HG03095 (cell line): ENCODE results near the gene IQCN.

Source experiments
- ATAC-seq: cut with Tn5 transposase; IDR thresholded peaks from one replicate; pipeline ENCODE4 v1.9.1; 2021; ENCODE audit warnings: moderate library complexity; ENCODE audit not compliant: unreplicated experiment

The IQCN gene, protein sequence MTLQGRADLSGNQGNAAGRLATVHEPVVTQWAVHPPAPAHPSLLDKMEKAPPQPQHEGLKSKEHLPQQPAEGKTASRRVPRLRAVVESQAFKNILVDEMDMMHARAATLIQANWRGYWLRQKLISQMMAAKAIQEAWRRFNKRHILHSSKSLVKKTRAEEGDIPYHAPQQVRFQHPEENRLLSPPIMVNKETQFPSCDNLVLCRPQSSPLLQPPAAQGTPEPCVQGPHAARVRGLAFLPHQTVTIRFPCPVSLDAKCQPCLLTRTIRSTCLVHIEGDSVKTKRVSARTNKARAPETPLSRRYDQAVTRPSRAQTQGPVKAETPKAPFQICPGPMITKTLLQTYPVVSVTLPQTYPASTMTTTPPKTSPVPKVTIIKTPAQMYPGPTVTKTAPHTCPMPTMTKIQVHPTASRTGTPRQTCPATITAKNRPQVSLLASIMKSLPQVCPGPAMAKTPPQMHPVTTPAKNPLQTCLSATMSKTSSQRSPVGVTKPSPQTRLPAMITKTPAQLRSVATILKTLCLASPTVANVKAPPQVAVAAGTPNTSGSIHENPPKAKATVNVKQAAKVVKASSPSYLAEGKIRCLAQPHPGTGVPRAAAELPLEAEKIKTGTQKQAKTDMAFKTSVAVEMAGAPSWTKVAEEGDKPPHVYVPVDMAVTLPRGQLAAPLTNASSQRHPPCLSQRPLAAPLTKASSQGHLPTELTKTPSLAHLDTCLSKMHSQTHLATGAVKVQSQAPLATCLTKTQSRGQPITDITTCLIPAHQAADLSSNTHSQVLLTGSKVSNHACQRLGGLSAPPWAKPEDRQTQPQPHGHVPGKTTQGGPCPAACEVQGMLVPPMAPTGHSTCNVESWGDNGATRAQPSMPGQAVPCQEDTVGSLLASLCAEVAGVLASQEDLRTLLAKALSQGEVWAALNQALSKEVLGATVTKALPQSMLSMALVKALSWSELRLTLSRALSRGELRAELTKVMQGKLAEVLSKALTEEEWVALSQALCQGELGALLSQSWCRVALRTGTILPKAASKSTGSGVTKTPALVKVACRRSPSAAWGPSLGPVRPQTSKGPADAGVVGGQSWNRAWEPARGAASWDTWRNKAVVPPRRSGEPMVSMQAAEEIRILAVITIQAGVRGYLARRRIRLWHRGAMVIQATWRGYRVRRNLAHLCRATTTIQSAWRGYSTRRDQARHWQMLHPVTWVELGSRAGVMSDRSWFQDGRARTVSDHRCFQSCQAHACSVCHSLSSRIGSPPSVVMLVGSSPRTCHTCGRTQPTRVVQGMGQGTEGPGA (N-terminal part only)

DNA sequence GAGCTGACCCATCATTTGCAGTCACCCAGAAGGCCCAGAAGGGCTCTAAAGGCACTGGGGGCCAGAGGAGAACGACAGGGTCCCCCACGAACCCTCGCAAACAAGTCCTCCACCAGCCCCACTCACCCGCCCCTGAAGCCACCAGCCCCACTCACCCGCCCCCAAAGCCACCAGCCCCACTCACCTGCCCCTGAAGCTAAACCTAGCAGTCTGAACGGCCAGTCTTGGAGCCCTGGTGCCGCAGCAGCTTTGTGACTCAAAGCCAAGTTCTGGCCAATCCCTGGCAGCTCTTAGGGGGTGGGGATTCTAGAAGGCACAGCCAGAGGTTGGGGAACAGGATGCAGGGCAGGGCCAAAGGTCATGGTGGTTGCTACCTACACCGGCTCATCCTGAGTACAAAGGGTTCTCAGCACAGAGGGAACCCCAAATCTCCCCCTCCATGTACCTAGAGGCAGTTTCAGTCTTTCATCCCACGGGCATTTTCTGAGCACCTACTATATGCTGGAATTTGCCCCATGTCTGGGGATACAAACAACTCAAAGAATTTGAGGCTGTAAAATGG lies at the start of gene IQCN:
TSS of gene IQCN (minus strand) at position 234 of the 562 bp plus-strand sequence. CDS start 4,974 bp downstream, outside the sequence.
- no peak for ATAC-seq

DNA sequence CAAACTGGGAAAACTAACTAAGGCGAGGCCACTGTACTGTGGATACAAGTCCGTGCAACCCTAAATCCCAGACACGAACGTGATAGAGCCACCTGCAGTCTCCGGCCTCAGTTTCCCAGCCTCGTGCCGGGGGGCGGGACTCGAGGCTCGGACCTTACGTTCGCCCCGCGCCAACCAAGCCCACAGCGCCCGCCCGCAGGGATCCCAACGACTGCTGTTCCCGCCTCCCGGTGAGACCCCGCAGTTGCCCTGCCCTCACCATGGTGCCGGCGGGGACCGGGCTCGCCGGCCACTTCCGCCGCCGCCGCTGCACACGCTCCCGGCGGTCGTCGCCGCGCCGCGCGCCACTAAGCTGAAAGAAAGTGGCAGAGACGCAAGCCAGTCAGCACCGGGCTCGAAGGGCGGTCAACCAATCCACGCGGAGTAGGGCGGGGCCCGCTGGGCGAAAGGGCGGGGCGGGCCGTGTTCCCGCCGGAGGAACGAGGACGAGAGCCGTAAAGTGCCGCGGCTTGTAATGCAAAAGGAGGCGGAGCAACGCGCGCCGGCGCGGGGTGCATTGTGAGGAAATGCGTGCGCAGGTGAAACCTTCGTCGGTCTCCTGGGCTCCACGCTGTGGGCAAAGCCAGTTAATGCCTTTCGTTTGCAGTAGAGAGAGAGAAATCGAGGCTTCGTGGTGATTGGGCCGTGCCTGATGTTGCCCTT lies 48.7 kb upstream of the IQCN start, which contains the start of gene LSM4:
TSS of gene LSM4 (minus strand) at position 318 of the 702 bp plus-strand sequence. CDS start at position 262, 56 bp downstream.
- ATAC-seq, result peak; percentile 86

DNA sequence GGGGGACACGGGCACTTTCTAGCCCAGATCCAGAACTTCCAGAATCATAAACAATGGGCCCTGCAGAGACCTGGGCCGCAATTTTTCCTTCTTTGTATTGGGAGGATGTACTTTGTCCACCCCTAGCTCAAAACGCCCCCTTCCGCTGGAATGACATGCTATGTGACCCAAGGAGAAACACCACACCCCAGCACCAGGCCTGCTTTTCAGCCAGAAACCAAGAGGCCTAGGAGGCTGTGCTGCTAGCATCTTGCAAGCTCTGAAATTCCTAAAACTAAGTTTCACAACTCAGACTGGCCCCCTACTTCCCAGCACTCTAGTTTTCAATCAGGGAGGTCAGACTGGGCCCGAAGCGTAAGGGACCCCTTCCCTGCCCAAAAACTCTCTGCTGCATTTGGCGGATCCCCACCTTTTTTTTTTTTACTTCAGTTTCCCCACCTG lies 48.1 kb upstream of the IQCN start:
- ATAC-seq, result no peak

DNA sequence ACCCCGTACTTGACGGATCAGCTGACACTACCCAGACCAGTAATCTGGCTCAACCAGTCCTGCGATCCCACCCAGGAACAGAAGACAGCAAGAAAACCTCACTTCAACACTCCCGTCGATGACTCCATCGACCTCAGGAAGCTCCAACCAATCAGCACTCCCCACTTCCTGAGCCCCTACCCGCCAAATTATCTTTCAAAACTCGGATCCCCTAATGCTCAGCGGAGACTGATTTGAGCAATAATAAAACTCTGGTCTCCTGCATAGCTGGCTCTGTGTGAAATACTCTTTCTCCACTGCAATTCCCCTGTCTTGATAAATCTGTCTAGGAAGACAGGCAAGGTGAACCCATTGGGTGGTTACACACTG lies 47.5 kb upstream of the IQCN start:
- ATAC-seq, result no peak

DNA sequence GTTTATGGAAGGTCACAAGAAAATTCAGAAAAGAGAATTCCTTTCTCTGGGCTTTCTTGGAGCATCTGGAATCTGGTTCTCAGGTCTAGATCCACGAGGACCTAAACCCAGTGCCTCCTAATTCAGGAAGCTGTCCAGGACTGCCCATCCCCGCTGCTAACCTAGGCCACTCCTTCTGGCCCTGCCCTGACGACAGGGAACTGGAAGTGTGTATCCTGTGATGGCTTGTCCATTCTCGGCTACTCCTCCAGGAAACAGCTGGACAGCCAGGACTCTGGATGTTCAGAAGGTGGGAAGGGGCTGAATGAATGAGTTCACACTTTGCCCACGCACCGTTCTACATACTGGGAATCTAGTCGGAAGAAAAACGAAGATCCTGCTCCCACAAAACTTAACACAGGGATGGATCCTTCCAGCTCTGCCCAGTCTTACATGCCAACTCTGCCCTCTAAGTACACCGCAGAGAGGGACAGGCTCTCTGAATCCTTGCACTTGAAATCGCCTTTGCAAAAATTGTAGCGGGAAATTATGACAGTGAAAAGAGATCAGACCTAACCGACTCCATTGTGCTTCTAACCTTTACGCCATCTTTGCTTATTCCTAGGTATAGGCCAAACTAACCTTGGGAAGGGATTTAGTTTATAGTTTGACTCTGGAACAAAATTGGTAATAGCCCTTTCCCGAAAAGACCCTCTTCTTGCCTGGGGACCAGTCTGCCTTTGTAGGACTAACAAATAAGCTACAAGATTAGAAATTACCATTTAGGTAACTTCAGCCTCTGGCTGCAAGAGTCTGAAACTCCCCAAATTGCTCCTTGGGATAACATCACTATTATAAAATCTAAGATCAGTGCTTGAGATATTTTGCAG lies 46.8 kb upstream of the IQCN start:
- ATAC-seq, result no peak

DNA sequence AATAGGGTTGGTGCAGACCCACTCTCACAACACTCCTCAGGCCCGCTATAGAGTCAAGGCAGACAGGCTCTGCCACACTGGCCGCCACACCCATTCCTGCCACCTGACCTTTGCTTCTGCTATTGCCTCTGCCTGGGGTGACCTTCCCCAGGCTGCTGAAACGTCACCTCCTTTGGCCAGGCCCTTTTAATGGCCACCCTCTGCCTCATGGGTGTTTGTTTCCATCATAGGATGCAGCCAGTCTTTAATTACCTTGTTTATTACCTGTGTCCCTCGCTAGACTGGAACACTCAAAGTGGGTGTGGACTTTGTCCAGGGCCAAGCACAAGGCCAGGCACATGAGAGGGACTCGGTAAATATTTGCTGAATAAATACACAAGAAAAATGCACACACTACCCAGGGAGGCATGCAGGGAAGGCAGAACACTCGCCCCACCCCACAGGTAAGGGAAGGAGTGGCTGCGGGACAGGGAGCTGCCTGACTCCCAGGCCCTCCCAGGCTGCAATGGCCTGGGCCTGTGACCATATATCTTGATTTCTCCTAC lies 45.4 kb upstream of the IQCN start:
- ATAC-seq, result no peak

DNA sequence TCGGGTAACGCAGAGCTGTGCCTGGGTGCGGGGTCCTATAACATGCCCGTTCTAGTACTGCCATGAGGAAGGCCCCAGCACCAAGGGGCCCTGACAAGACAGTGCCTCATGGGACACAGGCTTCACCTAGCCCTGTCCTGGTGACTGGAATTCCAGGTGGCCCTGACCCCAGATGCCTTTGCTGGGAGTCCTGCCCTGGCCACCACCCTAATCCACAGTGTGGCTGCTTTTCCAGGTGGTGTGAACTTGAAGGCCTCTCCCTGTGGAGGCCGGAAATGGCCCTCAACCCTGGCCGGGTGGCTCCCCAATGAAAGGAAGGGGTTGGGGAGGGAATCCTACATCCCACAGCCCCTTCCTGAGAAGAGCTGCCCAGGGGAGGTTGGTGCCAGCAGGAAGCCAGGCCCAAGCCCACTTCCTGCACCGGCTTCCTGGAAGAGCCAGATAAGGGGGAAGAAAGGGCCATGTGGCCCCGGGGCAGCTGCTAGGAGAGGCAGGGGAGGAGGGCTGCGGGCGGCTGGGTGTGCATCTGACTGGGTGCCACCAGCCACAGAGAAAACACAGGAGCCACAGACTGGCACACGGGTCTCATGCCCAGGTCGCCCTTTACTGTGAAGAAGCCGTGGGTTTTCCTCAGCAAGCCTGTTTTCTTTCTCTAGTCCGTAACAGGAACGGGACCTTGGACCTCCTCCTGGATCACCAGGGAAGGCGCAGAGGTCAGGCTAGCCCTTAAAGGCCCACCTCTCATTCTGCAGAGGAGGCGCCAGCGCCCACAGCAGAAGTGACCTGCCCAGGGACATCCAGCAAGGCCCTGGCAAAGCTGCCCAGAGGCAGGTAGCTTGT lies 43.9 kb upstream of the IQCN start:
- ATAC-seq, result no peak

DNA sequence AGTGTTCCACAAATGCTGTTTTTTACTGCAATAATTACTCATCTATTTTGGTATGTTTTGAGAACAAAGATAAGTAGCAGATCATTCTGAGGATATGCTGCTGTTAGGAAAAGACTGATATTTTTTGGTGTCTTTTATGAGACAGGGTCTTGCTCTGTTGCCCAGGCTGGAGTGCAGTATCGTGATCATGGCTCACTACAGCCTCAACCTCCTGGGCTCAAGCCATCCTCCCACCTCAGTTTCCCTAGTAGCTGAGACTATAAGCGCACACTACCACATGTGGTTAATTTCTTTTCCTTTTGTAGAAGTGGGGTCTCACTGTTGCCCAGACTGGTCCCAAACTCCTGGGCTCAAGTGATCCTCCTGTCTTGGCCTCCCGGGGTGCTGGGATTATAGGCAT lies 39.1 kb upstream of the IQCN start:
- ATAC-seq, result no peak

DNA sequence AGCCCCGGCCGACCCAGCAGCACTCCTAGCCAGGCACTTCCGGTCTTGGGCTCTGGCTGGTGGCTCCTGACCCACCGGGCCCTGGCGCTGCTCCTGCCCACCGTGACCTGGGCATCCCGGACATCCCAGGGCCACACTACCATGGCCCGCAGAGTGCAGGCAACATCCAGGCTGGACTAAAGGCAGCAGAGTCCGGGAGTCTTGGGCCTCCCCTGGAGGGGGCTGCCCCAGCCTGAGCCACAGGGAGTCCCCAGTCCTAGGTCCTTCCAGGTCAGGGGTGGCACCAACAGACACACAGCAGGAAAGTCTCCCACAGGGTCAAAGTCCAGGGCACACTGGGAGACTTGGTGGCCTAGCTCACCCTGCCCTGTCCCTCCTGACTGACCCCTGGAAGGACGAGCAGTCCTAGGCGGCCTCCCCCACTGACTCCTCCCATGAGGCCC lies 37.9 kb upstream of the IQCN start:
- no peak for ATAC-seq

DNA sequence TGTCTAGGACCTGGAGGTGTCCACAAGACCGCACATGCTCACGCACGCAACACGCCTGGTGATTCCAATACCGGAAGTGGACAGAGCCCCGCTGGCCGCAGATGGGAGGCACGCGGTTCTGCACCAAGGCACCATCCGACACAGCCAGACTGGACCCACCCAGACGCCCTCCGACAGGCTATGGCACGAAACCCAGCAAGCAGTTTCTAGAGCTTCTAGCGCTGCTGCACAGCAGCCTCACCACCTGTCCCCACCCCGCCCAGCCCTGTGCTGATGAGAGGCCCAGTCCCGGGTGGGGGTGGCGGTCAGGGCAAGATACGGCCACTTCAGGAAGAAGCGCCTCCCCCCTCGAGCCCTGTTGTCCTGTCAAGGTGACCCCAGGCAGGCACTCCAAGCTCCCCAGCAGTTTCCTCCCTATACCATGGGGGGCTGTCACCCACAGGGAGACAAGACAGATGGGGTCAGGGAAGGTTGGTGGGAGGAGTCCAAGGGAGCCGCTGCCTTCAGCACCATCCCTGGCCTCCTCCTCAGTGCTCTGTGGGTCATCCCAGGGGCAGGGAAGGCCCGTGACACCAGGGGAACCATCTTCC lies 37.3 kb upstream of the IQCN start:
- ATAC-seq, result no peak

DNA sequence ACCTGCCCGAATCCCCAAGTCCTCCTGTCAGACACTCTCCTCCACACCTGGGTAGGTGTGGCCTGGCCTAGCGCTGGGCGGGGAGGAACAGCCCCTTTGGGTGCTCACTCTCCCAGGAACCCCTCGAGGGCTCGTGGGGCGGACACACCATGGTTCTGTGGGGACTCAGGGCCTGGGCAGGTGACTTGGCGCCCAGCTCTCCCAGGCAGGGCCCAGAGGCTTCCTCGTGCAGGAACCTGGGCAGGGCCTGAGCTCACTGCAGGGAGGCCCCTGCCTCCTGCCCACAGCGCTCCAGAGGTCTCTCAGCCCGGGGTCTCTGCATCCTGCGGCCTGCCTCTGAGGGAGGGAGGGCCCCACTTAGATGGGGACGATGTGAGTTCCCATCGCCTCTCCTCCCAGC lies 36.7 kb upstream of the IQCN start:
- ATAC-seq, result no peak

DNA sequence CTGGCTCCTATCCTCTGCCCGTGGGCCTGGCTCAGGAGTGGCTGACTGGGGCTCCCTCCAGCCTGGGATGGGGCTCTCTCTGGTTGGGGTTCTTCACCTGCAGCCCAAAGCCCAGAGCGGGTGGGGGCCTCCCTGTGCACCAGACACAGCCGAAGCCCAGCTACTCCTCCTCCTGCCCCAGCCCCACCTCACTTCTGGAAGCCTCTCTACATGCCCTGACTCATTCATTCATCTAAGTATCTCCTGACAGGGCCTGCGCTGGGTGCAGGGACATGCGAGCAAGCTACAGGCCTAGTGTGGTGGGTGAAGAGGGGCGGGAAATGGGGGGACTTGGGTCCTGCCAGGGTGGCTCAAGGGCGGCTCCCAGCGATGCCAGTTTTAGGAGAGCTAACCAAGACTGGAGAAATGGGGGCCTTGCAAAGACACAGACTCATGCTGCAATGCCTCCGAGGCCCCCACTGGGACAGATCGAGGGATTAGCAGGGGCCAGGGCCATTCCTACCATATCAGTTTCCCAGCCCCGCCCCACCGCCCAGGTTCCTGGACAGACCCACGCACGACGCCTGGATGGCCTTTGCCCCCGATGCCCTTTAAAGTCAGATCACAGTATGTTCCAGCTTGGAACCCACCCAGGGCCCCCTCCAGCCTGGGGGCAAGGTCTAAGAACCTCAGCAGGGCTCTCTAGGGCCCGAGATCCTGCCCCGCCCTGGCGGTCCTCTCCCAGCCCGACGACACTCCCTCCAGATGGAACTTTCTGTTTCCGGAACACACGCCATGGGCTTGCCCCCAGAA lies 36.1 kb upstream of the IQCN start:
- ATAC-seq, result no peak

DNA sequence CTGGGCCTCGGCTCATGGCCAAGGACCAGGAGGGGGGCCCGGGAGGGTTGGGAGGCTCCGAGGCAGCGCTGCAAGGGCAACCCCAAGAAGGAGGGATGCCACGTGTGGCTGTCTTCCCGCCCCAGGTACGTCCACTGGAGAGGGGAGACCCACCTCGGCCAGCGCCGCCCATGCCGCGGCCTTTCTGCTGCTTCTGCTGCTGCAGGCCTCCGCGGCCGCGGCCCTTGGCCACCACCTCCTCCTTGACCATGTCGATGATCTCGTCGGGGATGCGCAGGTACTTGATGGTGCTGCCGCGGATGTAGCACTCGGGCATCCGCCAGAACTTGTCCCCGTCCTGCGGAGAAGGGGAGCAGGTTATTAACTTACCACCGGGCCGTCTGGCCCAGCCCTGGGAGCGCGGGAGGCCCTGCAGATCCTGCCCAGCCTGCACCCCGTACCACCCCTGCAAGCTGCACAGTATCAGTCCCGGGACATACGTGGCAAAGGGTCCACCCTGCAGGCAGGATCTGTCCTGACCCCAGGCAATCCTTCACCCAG lies 35.3 kb upstream of the IQCN start:
- no peak for ATAC-seq

DNA sequence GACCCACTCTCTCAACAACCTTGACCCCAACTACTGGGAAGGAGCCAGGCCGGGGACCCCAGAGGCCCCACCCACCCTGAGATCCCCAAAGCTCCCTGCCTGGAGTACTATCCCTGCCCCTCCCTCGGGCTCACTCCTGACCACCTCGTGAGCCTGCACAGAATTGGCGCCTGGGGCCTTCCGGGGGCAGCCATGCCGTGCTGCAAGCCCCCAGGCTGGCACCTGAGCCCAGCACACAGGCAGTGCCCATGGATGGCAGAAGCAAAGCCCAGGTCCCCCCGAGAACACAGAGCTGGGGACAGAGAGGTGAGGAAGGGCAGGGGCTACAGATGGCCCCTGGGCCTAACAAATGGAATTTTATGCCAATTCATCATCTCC lies 34.7 kb upstream of the IQCN start:
- no peak for ATAC-seq

DNA sequence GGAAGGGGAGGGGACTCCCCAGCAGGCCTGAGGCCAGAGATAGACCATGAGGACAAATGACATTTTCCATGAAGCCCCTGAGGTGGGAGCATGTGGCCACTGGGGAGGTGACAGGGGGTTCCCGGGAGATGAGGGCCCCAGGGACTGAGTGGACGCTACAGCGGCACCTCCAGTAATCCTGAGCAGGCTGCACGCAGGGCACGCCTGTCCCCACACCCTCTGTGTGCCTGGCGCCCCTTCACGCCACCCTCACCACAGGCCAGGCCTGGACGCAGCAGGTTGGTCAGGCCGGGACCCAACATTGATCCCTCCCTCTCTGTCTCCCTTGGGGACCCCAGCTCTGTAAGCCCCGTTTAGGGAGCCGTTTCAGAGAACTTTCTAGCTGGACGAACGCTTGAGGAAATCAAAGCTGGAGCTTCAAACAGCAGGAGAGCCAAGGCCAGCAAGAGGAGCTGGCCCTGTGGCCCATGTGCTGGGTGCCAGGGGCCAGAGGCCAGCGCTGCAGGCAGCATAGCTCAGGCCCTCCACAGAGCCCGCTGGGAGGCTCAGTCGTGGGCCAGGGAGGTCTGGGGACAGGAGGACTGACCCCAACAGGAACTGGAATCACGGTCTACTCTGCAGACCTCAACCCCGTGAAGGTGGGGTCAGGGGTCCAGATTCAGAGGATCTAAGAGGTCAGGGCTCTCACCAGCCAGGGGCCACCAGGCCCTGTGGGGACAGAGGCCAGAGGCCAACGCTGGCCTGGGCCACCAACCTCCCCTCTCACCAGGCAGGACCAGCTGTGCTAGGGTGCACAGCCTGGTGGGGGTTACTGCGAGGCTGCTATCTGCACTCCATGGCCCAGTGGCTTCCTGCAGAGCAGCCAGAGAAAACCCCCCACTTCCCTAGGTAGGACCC lies 34.0 kb upstream of the IQCN start:
- no peak for ATAC-seq
